HG03439 (cell line): ENCODE measurements around the gene MAOA.
"Not testable (repeated sequence)": the region's sequence is repeated elsewhere in the genome, so short reads cannot be mapped to it uniquely, and the experiment has no call there.

Experiments used
- ATAC-seq: cut with Tn5 transposase; IDR thresholded peaks from one replicate; pipeline ENCODE4 v1.9.1; 2021; ENCODE audit warnings: mild to moderate bottlenecking, moderate library complexity; ENCODE audit not compliant: unreplicated experiment

Gene MAOA

DNA sequence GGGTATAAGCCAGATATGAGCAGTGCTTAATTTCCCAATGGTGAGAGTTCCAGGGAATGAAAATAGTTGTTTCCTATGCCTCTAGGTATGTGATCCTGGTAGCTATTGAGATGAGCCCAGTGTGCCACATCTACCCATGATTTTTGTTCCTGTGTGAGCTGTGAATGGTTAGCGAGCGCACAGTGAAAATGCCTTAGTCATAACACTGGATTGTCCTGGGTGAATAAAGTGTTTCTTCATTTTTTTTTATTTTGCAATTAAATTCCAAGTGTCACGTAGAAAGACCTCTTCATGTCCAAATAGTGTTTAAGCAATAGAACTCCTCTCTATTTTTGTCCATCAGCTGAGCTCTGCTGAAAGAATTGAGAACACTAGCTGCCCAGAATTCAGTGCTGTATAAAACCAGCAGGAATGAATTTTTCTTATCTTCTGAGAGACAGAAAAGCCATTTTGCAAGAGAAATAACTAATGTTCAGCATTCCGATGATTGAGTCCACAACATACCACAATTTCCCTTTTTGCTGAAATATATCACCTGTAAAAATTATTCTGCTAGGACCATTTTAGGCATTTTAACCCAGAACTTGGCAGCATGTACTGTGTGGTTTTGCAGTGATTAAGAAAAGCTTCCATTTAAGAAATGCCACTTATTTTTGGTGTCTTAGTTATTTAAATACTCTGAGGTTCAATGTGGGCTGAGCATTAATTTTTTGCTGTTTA, 5.6 kb downstream of the MAOA start:
- no peak for ATAC-seq

DNA sequence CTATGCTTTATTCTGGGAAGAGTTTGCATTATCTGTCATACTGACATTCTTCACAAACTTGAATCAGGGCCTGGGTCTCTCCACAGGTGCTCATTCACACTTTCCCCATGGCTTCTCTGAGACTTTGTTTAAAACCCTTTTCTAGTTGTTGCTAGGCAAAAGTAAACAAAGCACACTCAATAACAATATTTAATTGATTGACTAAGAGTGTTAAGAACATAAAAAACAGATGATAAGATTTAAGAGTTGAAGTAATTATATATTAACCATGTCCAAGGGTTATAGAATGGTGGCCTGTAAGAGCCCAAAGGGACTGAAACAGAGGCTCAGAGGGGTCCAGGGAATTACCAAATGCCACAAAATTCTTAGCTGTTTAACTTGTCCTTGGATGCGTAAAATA, 7.1 kb downstream of the MAOA start:
- ATAC-seq: no peak

GRCh38 chrX:43664258-43664657, 8.2 kb downstream of the MAOA start:
- no peak for ATAC-seq

DNA sequence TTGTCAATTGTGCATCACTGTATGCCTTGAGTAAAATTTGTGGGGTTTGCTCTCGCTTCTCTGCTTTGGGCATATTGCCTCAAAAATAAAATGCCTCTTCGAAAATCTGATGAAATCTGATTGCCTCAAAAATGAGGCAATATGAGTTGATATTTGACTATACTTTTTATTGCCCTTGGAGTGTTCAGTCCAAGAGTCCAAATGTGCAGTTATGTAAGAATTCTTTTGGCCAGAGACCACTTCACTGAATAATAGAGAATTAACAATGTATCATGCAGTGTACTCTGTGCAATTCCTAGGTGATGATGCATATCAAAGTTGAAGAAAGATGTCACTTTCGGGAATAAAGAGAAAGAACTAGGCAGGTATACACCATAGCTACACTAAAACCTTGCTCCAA, 8.6 kb downstream of the MAOA start:
- ATAC-seq: no peak

DNA sequence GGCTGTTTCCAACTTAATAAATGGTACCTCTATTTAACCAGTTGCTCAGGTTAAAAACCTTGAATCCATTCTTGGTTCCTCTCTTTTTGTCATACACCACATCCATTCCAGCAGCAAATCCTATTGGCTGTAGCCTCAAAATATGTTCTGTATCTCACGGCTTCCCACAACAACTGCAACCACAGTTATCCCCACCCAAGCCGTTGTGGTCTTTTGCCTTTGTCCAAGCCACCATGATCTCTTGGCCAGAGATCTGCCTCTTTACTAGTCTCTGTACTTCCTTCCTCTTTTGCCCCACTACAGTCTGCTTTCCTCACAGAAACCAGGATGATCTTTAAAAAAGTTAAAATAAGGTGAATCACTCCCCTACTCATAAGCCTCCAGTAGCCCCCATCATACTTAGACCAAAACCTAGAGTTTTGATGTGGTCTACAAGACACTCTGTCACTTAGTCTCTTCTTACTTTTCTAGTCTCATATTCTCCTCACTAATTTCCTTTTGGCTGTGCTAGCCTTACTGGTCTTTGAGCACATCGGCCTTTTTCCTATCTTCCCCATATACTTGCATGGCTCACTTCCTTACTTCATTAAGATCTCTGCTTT, 10.3 kb downstream of the MAOA start:
- no peak for ATAC-seq

GRCh38 chrX:43675965-43676628, 20.0 kb downstream of the MAOA start:
- not testable (repeated sequence) for ATAC-seq

DNA sequence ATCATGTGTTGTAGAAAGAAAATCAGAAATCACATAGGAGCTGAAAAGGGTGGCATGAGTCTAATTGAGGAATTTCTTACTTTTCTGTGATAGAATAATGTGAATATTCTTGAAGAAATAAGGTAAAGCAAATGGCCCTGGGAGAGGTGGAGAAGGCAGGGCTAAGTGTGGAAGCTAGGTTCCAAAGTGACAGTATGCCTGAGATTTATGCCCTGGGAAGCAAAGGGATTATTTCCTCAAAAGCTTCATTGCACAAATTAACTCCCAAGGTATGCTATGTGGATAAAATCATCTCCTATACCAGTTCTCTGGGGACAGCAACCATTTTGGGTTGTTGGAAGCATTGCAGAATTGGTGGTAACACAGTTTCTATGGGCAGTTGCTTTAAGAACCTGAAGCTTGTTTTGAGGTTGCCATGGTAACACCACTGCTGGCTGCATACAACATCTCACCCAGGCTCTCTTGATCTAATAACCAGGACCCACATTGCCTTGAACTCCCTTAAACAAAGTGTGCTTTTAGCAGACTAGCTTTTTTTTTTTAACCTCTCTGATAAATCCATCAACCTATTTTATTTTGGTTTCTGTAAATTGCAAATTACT, 21.0 kb downstream of the MAOA start:
- ATAC-seq: no peak

GRCh38 chrX:43677993-43678392, 21.9 kb downstream of the MAOA start:
- ATAC-seq: no peak

- ATAC-seq: no peak
These were observed 23.0 kb downstream of the MAOA start for GRCh38 chrX:43679058-43679457.

- no peak for ATAC-seq
These were observed 23.7 kb downstream of the MAOA start for GRCh38 chrX:43679778-43680177.

GRCh38 chrX:43682726-43683125, 26.6 kb downstream of the MAOA start:
- no peak for ATAC-seq

- no peak for ATAC-seq
These were observed 29.1 kb downstream of the MAOA start for GRCh38 chrX:43685221-43685620.

- ATAC-seq: no peak
These were observed 32.5 kb downstream of the MAOA start for GRCh38 chrX:43688586-43688985.

- no peak for ATAC-seq
These were observed 37.7 kb downstream of the MAOA start for GRCh38 chrX:43693602-43694406.

GRCh38 chrX:43699475-43699874, 43.4 kb downstream of the MAOA start:
- ATAC-seq: no peak

DNA sequence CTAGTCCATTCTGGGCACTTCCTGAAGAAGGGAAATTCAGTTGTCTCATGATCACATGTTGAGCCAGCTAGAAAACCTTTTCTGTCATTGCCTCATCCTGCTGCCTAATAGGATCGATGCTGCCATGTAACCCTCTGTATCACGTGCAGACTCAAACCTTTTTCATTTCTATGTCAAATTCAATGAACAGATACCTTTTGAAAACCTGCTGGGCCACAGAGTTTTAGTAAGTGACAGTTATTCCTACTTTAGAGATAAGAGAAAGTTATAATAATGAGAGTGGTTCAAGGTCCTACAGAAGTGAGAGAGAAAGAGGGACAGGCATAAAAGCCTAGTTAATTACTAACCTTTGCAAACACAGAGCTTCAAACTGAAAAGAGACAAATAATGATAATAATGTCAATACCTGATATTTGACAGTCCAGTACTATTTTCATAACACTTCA, 46.0 kb downstream of the MAOA start:
- ATAC-seq: no peak

DNA sequence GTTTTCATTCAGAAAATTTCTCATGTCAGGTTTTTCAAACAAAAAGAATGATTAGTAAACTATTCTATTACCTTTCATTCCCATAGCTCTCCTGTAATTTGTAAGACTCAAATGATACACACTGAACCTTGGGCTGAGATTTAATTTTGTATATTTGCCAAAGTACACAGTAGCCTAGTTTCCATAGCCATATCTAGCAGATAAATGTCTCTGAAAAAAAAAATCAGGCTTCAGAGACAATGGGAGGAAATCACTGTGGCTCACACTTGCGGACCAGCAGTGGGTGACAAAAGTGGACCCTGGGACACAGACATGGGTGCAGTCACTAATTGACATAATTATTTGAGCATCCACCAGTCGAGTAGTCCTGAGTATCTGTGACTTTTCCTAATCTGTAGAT, 46.6 kb downstream of the MAOA start:
- no peak for ATAC-seq

DNA sequence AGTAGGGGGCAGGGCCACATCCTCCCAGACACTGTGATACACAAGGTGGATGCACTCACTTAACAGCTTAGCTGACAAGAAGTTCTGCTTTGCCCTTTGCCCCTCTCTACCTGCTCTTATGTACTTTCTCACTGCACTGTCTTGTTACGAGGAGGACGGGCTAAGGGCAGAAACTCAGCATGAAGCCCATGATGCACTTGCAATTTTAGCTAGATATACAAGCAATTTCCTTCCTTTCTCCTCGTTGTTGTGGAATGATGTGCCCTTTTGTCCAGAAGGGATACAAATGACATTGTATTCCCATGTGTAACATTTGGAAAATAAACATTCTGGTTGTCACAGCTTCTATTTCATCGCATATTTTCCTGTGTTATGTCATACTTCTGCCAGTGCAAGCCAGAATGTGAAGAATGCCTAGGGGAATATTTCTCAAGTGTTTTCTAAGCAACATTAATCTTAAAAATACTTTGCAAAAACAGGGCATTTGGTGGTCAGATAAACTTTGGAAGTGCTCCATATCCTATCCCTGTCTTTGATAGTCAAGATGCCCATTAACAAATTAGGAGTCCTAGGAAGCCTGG, 47.2 kb downstream of the MAOA start:
- no peak for ATAC-seq

- ATAC-seq: no peak
These were observed 50.8 kb downstream of the MAOA start for GRCh38 chrX:43706786-43707370.

DNA sequence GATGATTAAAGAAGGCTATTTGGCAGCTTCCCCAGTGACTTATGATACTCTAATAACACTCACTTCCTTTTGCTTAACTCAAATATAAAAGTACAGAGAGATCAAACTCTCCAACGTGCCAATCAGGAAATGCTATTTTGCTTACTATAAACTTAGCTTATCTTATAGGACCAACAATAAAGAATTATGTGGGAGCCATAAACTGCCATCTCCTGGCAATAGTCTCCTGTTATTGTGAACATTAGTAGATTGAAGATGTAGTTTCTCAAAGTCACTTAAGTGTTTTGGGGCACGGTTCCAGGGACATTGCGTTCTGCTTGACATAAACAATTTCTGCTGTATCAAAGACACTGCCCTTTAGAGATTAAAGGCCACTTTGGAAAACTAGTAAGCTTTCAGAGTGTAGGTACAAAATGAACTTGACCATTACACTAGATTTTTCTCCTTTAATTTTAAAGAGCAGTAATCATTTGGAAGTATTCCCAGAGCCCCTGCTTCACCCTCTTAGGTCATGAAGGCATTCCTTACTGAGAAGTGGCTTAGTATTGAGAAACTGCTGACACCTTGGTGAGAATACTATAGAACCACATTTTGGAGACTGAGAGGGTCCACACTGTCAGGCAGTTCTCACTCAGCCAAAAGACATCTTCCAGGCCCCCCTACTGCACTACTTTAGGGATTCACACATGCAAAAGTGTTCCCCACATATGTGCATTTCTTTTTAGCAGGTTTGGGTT, 51.9 kb downstream of the MAOA start:
- ATAC-seq: no peak
